ENCODE results near the gene CFAP20DC. TPM values are rescaled to one million over a fixed set of nuclear protein-coding genes. Genes with fewer than 3 reads are reported as not detected.

Gene CFAP20DC
- total and polyA plus RNA-seq, 10 of the 15 experiments (the other 5 are each of a cell fraction or from before 2014, with no cell fraction given): 0.53 to 11.6 (median 2.0) TPM

DNA sequence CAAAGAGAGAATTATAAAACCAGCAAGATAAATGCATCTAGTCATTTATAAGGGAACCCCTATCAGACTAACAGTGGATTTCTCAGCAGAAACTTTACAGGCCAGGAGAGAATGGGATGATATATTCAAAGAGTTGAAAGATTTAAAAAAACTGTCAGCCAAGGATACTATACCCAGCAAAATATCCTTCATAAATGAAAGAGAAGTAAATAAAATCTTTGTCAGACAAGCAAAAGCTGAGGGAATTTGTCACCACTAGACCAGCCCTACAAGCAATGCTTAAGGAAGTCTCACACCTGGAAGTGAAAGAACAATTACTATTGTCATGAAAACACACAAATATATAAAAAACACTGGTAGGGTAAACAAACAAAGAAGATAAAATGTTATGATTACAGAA lies 269.9 kb downstream of the CFAP20DC start (continued):
- TF ChIP-seq, protein P1, sequence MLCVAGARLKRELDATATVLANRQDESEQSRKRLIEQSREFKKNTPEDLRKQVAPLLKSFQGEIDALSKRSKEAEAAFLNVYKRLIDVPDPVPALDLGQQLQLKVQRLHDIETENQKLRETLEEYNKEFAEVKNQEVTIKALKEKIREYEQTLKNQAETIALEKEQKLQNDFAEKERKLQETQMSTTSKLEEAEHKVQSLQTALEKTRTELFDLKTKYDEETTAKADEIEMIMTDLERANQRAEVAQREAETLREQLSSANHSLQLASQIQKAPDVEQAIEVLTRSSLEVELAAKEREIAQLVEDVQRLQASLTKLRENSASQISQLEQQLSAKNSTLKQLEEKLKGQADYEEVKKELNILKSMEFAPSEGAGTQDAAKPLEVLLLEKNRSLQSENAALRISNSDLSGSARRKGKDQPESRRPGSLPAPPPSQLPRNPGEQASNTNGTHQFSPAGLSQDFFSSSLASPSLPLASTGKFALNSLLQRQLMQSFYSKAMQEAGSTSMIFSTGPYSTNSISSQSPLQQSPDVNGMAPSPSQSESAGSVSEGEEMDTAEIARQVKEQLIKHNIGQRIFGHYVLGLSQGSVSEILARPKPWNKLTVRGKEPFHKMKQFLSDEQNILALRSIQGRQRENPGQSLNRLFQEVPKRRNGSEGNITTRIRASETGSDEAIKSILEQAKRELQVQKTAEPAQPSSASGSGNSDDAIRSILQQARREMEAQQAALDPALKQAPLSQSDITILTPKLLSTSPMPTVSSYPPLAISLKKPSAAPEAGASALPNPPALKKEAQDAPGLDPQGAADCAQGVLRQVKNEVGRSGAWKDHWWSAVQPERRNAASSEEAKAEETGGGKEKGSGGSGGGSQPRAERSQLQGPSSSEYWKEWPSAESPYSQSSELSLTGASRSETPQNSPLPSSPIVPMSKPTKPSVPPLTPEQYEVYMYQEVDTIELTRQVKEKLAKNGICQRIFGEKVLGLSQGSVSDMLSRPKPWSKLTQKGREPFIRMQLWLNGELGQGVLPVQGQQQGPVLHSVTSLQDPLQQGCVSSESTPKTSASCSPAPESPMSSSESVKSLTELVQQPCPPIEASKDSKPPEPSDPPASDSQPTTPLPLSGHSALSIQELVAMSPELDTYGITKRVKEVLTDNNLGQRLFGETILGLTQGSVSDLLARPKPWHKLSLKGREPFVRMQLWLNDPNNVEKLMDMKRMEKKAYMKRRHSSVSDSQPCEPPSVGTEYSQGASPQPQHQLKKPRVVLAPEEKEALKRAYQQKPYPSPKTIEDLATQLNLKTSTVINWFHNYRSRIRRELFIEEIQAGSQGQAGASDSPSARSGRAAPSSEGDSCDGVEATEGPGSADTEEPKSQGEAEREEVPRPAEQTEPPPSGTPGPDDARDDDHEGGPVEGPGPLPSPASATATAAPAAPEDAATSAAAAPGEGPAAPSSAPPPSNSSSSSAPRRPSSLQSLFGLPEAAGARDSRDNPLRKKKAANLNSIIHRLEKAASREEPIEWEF (IDR thresholded peaks at IDR 0.05; ENCODE audit: insufficient replicate concordance, low read depth, low read length): no peak
- TF ChIP-seq SUPT20H (IDR thresholded peaks at IDR 0.05; ENCODE audit: borderline replicate concordance, control insufficient read depth, low read depth, low read length): no peak
- TF ChIP-seq JUNB (IDR thresholded peaks at IDR 0.05): no peak
- TF ChIP-seq PAX8 (IDR thresholded peaks at IDR 0.05): no peak
- TF ChIP-seq BCL11A (IDR thresholded peaks at IDR 0.05; ENCODE audit: low read depth, low read length): no peak
- TF ChIP-seq, protein P2, sequence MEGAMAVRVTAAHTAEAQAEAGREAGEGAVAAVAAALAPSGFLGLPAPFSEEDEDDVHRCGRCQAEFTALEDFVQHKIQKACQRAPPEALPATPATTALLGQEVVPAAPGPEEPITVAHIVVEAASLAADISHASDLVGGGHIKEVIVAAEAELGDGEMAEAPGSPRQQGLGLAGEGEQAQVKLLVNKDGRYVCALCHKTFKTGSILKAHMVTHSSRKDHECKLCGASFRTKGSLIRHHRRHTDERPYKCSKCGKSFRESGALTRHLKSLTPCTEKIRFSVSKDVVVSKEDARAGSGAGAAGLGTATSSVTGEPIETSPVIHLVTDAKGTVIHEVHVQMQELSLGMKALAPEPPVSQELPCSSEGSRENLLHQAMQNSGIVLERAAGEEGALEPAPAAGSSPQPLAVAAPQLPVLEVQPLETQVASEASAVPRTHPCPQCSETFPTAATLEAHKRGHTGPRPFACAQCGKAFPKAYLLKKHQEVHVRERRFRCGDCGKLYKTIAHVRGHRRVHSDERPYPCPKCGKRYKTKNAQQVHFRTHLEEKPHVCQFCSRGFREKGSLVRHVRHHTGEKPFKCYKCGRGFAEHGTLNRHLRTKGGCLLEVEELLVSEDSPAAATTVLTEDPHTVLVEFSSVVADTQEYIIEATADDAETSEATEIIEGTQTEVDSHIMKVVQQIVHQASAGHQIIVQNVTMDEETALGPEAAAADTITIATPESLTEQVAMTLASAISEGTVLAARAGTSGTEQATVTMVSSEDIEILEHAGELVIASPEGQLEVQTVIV (IDR thresholded peaks at IDR 0.05; ENCODE audit: borderline replicate concordance, partially characterized antibody): no peak
